ENCODE data around the gene SPATA9. TPM values are rescaled to one million over a fixed set of nuclear protein-coding genes. Genes with fewer than 3 reads are reported as not detected.

The SPATA9 gene
- total RNA-seq, 1 experiment from 2014 or later = 0.34 TPM

DNA sequence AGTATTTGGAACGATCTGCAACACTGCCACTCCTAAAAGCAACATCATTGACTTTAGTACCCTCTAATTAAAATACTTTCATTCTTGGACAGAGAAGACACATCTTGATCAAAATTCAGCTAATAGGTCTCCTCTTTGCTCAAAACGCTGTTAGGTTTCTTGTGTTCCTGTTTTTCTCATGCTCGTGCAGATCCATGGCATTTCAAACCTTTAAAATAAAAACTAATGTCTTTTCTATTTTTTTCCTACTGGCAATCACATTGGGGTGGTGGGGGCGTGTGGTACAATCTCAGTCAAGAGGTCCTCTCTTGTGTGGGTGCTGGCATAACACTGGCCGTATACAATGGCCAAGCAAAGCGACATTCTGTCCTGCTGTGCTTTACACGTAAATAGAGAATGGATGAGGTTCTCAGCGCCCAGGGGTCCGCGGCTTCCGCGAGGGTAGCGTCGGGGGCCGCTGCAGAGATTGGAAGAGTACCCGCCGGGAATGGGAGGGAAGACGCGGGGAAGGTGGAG, 63.2 kb downstream of the SPATA9 start:
- Mint-ChIP-seq H3K4me3 (ENCODE audit: unreplicated experiment) (peak overlapping the region; percentile 73), H3K27ac (ENCODE audit: unreplicated experiment) (peak overlapping the region; percentile 6), H3K36me3 (ENCODE audit: insufficient read depth, unreplicated experiment) (no peaks in the 10 kb centered on the region), H3K9me3 (ENCODE audit: unreplicated experiment) (no peaks in the 10 kb centered on the region), H3K27me3 (ENCODE audit: insufficient read depth, unreplicated experiment) (peaks cover 11% of the 10 kb centered on the region), H3K4me1 (ENCODE audit: low read depth, unreplicated experiment) (no peaks in the 10 kb centered on the region)
- no peak for DNase-seq
- CTCF ChIA-PET = no interaction called here
- Histone ChIP-seq H3K27me3 (replicated peaks; ENCODE audit: control insufficient read depth, insufficient read depth, low read length) (no peaks in the 10 kb centered on the region), H3K4me3 (ENCODE audit: low read depth, low read length) (peak overlapping the region; percentile 78), H3K36me3 (ENCODE audit: control insufficient read depth, insufficient read depth, low read length) (no peaks in the 10 kb centered on the region), H3K9me3 (no peaks in the 10 kb centered on the region), H3K4me1 (no peaks in the 10 kb centered on the region)
- TF ChIP-seq, protein P1, sequence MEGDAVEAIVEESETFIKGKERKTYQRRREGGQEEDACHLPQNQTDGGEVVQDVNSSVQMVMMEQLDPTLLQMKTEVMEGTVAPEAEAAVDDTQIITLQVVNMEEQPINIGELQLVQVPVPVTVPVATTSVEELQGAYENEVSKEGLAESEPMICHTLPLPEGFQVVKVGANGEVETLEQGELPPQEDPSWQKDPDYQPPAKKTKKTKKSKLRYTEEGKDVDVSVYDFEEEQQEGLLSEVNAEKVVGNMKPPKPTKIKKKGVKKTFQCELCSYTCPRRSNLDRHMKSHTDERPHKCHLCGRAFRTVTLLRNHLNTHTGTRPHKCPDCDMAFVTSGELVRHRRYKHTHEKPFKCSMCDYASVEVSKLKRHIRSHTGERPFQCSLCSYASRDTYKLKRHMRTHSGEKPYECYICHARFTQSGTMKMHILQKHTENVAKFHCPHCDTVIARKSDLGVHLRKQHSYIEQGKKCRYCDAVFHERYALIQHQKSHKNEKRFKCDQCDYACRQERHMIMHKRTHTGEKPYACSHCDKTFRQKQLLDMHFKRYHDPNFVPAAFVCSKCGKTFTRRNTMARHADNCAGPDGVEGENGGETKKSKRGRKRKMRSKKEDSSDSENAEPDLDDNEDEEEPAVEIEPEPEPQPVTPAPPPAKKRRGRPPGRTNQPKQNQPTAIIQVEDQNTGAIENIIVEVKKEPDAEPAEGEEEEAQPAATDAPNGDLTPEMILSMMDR (IDR thresholded peaks at IDR 0.05; ENCODE audit: insufficient read depth in 1 of 2, low read depth in 1 of 2, low read length in 1 of 2, severe bottlenecking in 1 of 2, unreplicated experiment in 1 of 2) = no peak
- intact Hi-C loops (cut with micrococcal nuclease; ENCODE audit: unreplicated experiment) = loop anchor here (1.0 kb wide), 1 partner anchor 64 kb away; the partner anchor contains the start of gene ARSK
- POLR2A ChIA-PET = no interaction called here
- BruUV-seq (replicated peaks) = no TSS peak

DNA sequence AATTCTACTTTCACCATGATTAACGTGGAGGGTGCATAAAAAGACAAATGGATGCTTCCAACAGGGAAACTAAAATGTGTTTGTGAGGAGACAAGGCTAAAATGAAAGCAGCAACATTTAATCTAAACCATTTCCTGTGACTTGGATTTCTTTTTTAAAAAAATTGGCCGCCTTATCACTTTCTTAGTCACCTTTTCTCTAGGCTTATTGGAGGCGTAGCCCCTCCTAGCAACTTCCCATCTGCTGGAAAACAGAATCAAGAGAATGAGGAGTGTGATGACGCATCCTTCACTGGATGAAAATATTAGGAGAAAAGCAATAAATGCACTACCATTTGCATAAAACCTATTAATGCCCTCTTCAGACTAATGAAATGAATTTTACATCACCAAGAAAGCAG, 63.7 kb downstream of the SPATA9 start:
- H3K9me3 Mint-ChIP-seq (ENCODE audit: unreplicated experiment) = peaks cover 3% of the 10 kb centered on the region
- H3K27ac Mint-ChIP-seq (ENCODE audit: unreplicated experiment) = no peak overlapping the region
- no peaks in the 10 kb centered on the region for H3K4me1 ChIP-seq
- no peak for DNase-seq
- H3K4me3 Mint-ChIP-seq (ENCODE audit: unreplicated experiment) = peak overlapping the region; percentile 73
- no peaks in the 10 kb centered on the region for H3K27me3 ChIP-seq (replicated peaks; ENCODE audit: control insufficient read depth, insufficient read depth, low read length)
- H3K36me3 Mint-ChIP-seq (ENCODE audit: insufficient read depth, unreplicated experiment) = no peaks in the 10 kb centered on the region
- H3K9me3 ChIP-seq = peaks cover 3% of the 10 kb centered on the region; the same call in 1 of the 2 replicates
- intact Hi-C loops (cut with micrococcal nuclease; ENCODE audit: unreplicated experiment) = no loop called here
- ChIA-PET CTCF (no interaction called here), POLR2A (no interaction called here)
- no peak overlapping the region for H3K4me3 ChIP-seq (ENCODE audit: low read depth, low read length)
- no peaks in the 10 kb centered on the region for H3K36me3 ChIP-seq (ENCODE audit: control insufficient read depth, insufficient read depth, low read length)
- peaks cover 11% of the 10 kb centered on the region for H3K27me3 Mint-ChIP-seq (ENCODE audit: insufficient read depth, unreplicated experiment)
- BruUV-seq (replicated peaks) = TSS peak; percentile 31
- H3K4me1 Mint-ChIP-seq (ENCODE audit: low read depth, unreplicated experiment) = no peaks in the 10 kb centered on the region
- TF ChIP-seq, protein P1 (IDR thresholded peaks at IDR 0.05; ENCODE audit: insufficient read depth in 1 of 2, low read depth in 1 of 2, low read length in 1 of 2, severe bottlenecking in 1 of 2, unreplicated experiment in 1 of 2) = no peak

DNA sequence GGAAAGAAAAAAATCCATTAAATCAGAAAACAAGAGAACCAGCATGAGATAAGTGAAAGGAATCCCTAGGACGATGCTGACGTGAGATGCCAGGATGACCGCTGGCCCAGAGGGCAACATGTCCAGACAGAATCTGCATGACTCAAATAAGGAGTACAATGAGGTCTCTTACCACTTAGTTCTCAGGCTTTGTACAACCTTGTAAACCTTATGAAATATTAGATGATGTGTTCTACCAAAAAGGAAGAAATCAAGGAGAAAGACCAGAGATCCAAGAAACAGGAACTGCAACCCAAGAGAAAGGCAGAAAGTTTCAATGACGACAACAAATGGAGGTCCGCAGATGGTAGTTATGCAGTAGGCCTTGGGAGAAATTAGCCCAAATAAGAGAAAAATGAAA, 65.7 kb downstream of the SPATA9 start:
- Mint-ChIP-seq H3K27ac (ENCODE audit: unreplicated experiment) (no peak overlapping the region), H3K9me3 (ENCODE audit: unreplicated experiment) (peaks cover 13% of the 10 kb centered on the region), H3K27me3 (ENCODE audit: insufficient read depth, unreplicated experiment) (peaks cover 6% of the 10 kb centered on the region), H3K4me3 (ENCODE audit: unreplicated experiment) (no peak overlapping the region), H3K36me3 (ENCODE audit: insufficient read depth, unreplicated experiment) (no peaks in the 10 kb centered on the region), H3K4me1 (ENCODE audit: low read depth, unreplicated experiment) (no peaks in the 10 kb centered on the region)
- intact Hi-C loops (cut with micrococcal nuclease; ENCODE audit: unreplicated experiment) = no loop called here
- no TSS peak for BruUV-seq (replicated peaks)
- Histone ChIP-seq H3K36me3 (ENCODE audit: control insufficient read depth, insufficient read depth, low read length) (no peaks in the 10 kb centered on the region), H3K9me3 (peaks cover 12% of the 10 kb centered on the region), H3K4me1 (no peaks in the 10 kb centered on the region), H3K4me3 (ENCODE audit: low read depth, low read length) (no peak overlapping the region), H3K27me3 (replicated peaks; ENCODE audit: control insufficient read depth, insufficient read depth, low read length) (no peaks in the 10 kb centered on the region)
- CTCF ChIA-PET = no interaction called here
- POLR2A ChIA-PET = no interaction called here
- TF ChIP-seq, protein P1 (IDR thresholded peaks at IDR 0.05; ENCODE audit: insufficient read depth in 1 of 2, low read depth in 1 of 2, low read length in 1 of 2, severe bottlenecking in 1 of 2, unreplicated experiment in 1 of 2) = no peak
- DNase-seq = no peak

All from Caco-2 (cell line).